Measurements from ENCODE around the gene BLOC1S3. TPM values are rescaled to one million over a fixed set of nuclear protein-coding genes. Genes with fewer than 3 reads are reported as not detected.

Gene BLOC1S3
- total and polyA plus RNA-seq, 2 of the 13 experiments (the other 11 are each of a cell fraction or from before 2014, with no cell fraction given): 4.3 to 4.8 TPM

DNA sequence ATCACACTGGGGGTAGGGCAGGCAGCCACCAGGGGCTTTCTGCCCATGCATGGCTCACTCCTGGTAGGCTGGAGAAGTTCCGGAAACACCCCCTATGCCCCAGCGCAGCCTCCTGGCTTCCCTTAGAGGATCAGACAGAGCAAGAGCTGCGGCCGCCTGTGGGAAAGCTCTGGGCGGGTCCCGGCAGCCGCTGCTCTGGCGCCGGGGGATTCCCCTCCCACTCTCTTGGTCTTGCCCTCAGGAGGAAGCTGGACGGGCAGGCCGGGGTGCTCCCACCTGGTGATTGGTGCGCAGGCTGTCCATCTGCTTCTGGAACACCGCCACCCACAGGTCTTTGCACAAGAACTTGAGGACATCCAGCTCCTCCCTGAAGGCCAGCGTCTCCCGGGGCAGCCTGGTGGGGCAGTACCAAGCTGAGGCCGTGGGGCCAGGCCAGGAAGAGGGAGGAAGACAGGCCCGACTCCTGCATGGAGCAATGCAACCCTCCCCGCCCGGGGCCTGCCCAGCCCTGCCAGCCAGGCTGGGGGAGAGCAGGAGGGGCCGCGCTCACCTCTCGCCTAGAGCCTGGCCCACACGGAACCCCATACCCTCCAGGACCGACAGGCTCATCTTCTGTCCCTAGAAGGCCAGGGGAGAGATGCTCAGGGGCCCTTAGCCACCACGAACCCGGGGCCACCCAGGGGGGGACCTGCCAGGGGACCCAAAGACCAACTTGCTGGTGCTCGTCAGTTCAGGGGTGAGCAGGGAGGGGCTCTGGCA, 13.8 kb upstream of the BLOC1S3 start (continued):
- no peak for TF ChIP-seq FOXK1 (CRISPR knock-in tag; IDR thresholded peaks at IDR 0.05; ENCODE audit: borderline replicate concordance, low read depth)
- TF ChIP-seq MAF1 (CRISPR knock-in tag; IDR thresholded peaks at IDR 0.05; ENCODE audit: borderline replicate concordance): no peak
- TF ChIP-seq MAZ (IDR thresholded peaks at IDR 0.05; ENCODE audit: borderline replicate concordance, low read depth, low read length): no peak
- TF ChIP-seq MAZ (CRISPR knock-in tag; IDR thresholded peaks at IDR 0.05; ENCODE audit: low read depth): 0 out of 2 replicates have a peak, but pooled peaks have one; percentile 57
- no peak for TF ChIP-seq ZNF816 (CRISPR knock-in tag; IDR thresholded peaks at IDR 0.05; ENCODE audit: borderline replicate concordance)
- TF ChIP-seq MXI1 (IDR thresholded peaks at IDR 0.05; ENCODE audit: borderline replicate concordance, low read depth, low read length): no peak
- no peak for TF ChIP-seq XRCC5 (optimal IDR thresholded peaks at IDR 0.05; ENCODE audit: low read length)
- no peak for TF ChIP-seq KLF6 (CRISPR knock-in tag; IDR thresholded peaks at IDR 0.05)
- TF ChIP-seq NFRKB (IDR thresholded peaks at IDR 0.05): no peak
- TF ChIP-seq JUNB (CRISPR knock-in tag; IDR thresholded peaks at IDR 0.05; ENCODE audit: borderline replicate concordance): no peak
- TF ChIP-seq ARHGAP35 (CRISPR knock-in tag; IDR thresholded peaks at IDR 0.05; ENCODE audit: borderline replicate concordance): no peak
- TF ChIP-seq POLR2AphosphoS5 (IDR thresholded peaks at IDR 0.05; ENCODE audit: low read depth, low read length): no peak
- no peak for TF ChIP-seq ZNF232 (CRISPR knock-in tag; IDR thresholded peaks at IDR 0.05; ENCODE audit: borderline replicate concordance)
- TF ChIP-seq U2AF2 (IDR thresholded peaks at IDR 0.05; ENCODE audit: low read depth, low read length): no peak
- no peak for TF ChIP-seq KLF11 (CRISPR knock-in tag; IDR thresholded peaks at IDR 0.05)
- no peak for TF ChIP-seq MEIS1 (CRISPR knock-in tag; IDR thresholded peaks at IDR 0.05; ENCODE audit: borderline replicate concordance)
- TF ChIP-seq GABPA (IDR thresholded peaks at IDR 0.05; ENCODE audit: low read depth, low read length): peak; percentile 26; the same call in 1 of the 2 replicates
- TF ChIP-seq GABPA (CRISPR knock-in tag; IDR thresholded peaks at IDR 0.05; ENCODE audit: low read depth): peak; percentile 63
- no peak for TF ChIP-seq NFE2L2 (IDR thresholded peaks at IDR 0.05; ENCODE audit: low read length)
- TF ChIP-seq RORA (CRISPR knock-in tag; IDR thresholded peaks at IDR 0.05): no peak
- no peak for TF ChIP-seq ZFP36L1 (CRISPR knock-in tag; IDR thresholded peaks at IDR 0.05)
- no peak for TF ChIP-seq ZNF841 (CRISPR knock-in tag; IDR thresholded peaks at IDR 0.05; ENCODE audit: borderline replicate concordance)
- TF ChIP-seq ZNF749 (CRISPR knock-in tag; IDR thresholded peaks at IDR 0.05; ENCODE audit: borderline replicate concordance): no peak
- TF ChIP-seq, protein P1, sequence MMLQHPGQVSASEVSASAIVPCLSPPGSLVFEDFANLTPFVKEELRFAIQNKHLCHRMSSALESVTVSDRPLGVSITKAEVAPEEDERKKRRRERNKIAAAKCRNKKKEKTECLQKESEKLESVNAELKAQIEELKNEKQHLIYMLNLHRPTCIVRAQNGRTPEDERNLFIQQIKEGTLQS (CRISPR knock-in tag; IDR thresholded peaks at IDR 0.05): no peak
- no peak for TF ChIP-seq ZNF75D (CRISPR knock-in tag; IDR thresholded peaks at IDR 0.05; ENCODE audit: borderline replicate concordance)
- TF ChIP-seq SIN3A (IDR thresholded peaks at IDR 0.05; ENCODE audit: borderline replicate concordance, low read depth, low read length): no peak
- TF ChIP-seq, protein P2, sequence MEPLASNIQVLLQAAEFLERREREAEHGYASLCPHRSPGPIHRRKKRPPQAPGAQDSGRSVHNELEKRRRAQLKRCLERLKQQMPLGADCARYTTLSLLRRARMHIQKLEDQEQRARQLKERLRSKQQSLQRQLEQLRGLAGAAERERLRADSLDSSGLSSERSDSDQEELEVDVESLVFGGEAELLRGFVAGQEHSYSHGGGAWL (CRISPR knock-in tag; IDR thresholded peaks at IDR 0.05): 0 out of 2 replicates have a peak, but pooled peaks have one; percentile 28
- TF ChIP-seq RXRA (CRISPR knock-in tag; IDR thresholded peaks at IDR 0.05): no peak
- no peak for TF ChIP-seq GTF3A (CRISPR knock-in tag; conservative IDR thresholded peaks at IDR 0.05)
- no peak for TF ChIP-seq ZNF350 (CRISPR knock-in tag; IDR thresholded peaks at IDR 0.05; ENCODE audit: borderline replicate concordance, low read depth)
- TF ChIP-seq RFX3 (CRISPR knock-in tag; IDR thresholded peaks at IDR 0.05): no peak
- no peak for TF ChIP-seq FOXK2 (IDR thresholded peaks at IDR 0.05)
- no peak for TF ChIP-seq ZNF441 (CRISPR knock-in tag; IDR thresholded peaks at IDR 0.05; ENCODE audit: borderline replicate concordance)
- TF ChIP-seq ZNF580 (CRISPR knock-in tag; IDR thresholded peaks at IDR 0.05; ENCODE audit: borderline replicate concordance, low read depth): 0 out of 2 replicates have a peak, but pooled peaks have one; percentile 24

All from HepG2 (cell line).